ENCODE measurements around the gene HASPIN.
A peak's percentile ranks its signal among the peaks of the same experiment; 100 is the strongest.
"Not testable (repeated sequence)": the region's sequence is repeated elsewhere in the genome, so short reads cannot be mapped to it uniquely, and the experiment has no call there.

Gene HASPIN

DNA sequence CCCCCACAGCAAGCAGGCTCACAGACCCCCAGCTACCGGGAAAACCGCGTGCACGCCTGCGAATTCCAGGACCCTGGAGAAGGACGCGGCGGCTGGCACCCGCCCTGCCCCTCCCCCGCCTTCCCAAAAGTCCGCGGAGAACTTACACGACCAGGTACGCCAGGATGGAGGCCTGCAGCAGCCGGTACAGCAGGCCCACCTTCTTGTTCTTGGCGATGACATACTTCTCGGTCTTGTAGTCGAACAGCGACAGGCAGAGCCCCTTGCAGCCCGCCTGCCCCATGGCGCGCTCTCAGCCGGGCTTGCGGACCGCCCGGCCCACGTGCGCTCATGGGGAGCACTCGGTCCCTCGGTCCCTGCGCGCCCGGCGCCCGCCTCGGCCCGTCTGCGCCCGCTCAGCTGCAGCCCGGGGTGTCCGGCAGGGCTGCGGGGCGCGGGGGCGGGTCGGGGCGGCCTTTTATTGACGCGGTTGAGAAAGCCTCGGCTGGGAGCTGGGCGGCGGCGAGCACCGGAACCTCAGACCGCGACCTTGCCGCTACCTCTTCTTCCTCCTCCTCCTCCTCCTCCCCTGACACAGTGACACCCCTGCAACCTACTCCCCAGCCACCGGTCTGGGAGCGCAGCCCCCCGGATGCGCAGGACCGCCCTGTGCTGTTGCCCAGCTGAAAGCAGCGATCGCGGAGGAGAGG, 27.8 kb upstream of the HASPIN start, which contains the start of gene P2RX5:
Gene P2RX5 (minus strand): TSS at position 433 of the 689 bp plus-strand sequence. CDS start 150 bp downstream, at position 283.
- no peak for DNase-seq (ENCODE audit: low read depth in 2 of 2)

DNA sequence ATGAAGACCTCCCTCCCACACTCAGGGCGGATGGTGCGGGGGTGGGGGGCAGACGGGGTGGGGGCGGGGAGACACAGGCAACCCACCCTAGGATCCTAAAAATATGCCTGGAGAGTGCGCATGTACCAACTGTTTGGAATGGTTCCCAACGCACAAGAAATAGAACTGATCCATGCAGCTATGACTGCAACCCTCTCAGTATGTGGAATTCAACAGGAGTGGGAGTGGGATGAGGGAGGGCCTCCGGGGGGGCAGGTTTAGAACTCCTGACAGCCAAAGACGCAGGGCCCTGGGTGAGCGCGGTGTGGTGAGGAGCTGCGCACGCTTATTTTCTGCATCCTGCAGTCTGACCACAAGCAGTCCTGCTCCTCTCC, 26.6 kb upstream of the HASPIN start:
- no peak for DNase-seq (ENCODE audit: low read depth in 2 of 2)

DNA sequence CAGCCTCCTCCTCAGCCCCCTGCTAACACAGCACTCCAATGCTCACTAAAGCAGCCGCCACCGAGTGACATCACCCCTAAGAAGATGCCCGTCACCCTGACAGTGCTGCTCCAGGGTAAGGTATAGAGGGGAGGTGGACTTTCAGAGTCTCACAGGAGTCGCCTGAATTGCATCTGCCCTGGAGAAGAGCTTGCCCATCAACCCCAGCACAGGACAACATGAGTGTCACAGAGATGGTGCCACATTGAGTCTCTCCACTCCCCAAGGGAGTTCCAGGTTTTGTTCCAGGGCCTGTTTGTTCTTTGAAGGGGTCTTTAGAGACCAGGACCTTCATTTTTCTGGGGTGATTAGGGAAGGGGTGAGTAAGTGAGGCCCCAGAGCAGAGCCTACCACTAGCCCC, 25.6 kb upstream of the HASPIN start:
- DNase-seq (ENCODE audit: low read depth in 2 of 2): no peak

DNA sequence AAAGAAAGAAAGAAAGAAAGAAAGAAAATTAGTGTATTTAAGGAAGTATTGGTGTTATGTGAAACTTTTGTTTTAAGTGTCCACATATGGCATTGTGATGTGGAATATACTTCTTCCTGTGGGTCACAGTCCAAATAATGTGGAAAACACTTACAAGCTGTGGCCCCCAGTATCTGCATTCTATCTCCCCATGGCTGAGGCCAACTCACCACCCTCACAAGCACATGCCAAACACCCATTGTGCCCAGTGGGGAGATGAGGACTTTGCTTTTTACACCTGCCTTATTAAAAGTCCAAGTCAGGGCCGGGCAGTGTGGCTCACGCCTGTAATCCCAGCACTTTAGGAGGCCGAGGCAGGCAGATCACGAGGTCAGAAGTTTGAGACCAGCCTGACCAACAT, 23.8 kb upstream of the HASPIN start:
- DNase-seq (ENCODE audit: low read depth in 2 of 2): no peak

DNA sequence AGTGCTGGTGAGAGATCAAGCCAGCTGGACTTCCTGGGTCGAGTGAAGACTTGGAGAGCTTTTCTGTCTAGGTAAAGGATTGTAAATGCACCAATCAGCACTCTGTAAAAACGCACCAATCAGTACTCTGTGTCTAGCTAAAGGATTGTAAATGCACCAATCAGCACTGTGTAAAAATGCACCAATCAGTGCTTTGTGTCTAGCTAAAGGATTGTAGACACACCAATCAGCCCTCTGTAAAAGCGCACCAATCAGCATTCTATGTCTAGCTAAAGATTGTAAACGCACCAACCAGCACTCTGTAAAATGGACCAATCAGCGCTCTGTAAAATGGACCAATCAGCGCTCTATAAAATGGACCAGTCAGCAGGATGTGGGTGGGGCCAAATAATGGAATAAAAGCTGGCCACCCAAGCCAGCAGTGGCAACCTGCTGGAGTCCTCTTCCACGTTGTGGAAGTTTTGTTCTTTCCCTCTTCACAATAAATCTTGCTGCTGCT, 21.6 kb upstream of the HASPIN start:
- not testable (repeated sequence) for DNase-seq (ENCODE audit: low read depth in 2 of 2)

DNA sequence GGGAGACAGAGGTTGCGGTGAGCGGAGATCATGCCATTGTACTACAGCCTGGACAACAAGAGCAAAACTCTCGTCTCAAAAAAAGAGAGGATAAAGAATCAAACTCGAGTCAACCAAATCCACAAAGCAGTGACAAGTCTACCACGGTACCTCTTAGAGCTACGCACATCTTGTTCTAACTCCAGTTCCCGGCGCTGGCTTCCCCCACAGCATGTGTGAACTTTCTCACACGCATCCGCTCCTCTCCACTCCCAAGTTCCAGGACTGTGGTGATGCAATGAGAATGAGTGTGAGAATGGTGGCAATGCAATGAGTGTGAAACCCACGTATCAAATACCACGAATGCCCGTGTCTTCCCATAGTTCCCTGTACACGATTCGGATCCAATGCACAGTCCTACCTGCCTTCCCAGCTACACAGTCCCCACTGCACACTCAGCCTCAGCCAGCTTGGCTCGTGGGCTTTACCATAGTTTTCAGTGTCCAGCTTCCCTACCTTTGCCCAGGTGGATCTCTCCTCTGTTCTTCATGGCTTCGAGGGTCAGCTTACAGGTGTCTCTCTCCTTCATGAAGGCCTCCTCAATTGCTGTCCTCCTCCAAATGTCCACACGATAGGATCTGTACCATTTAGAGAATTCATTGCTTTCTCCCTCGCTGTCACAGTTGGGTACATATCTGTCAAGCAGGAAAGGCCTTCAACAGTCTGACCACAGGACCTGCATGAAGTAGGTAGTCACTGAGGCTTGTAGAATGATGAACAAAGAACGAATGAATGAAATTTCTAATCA, 18.6 kb upstream of the HASPIN start:
- no peak for DNase-seq (ENCODE audit: low read depth in 2 of 2)

DNA sequence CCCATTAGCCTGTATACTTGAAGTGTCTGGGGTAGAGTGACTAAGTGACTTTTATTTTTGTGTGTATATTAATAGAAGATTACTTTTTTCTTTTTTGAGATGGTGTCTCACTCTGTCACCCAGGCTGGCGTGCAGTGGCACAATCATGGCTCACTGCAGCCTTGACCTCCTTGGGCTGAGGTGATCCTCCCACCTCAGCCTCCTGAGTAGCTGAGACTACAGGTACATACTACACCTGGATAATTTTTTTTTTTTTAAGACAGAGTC, 18.1 kb upstream of the HASPIN start:
- DNase-seq (ENCODE audit: low read depth in 2 of 2): not testable (repeated sequence)

DNA sequence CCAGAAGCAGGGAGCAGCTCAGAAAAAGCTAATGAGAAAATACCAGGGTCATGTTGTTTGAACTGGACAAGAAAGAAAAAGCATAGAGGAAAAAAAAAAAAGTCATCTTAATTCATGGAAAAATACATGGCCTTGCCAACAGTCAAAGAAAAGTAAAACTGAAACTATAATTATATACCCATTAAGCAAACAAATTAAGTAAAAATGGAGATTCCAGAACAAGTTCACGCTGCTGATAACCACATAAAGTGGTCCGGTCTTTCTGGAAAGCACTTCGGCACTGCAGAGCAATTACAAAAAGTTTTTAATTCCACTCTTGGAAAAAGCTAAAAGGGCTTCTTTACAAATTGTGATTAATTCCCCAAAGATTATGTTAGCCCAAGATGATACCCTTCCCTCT, 15.3 kb upstream of the HASPIN start:
- no peak for DNase-seq (ENCODE audit: low read depth in 2 of 2)

DNA sequence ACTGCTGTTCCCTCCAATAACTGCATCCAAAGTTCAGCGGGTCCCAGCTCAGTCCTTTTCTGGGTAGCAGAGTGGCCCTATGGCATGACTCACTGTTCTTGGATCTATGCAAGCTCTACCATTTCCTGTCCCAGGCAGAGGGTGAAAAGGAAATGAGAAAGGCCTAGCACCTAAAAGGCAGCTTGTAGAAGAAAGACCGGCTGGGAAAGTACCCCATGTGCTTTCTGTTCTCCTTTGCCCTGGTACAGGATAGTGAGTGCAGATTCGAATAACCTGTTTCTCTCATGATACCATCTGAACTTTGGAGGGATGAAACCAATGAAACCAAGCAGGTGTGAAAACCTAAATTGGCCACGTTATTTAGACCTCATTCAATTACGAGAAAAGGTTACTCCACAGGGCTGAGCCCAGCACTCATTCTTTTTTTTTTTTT, 12.7 kb upstream of the HASPIN start:
- DNase-seq (ENCODE audit: low read depth in 2 of 2): peak; percentile 28 to 44

DNA sequence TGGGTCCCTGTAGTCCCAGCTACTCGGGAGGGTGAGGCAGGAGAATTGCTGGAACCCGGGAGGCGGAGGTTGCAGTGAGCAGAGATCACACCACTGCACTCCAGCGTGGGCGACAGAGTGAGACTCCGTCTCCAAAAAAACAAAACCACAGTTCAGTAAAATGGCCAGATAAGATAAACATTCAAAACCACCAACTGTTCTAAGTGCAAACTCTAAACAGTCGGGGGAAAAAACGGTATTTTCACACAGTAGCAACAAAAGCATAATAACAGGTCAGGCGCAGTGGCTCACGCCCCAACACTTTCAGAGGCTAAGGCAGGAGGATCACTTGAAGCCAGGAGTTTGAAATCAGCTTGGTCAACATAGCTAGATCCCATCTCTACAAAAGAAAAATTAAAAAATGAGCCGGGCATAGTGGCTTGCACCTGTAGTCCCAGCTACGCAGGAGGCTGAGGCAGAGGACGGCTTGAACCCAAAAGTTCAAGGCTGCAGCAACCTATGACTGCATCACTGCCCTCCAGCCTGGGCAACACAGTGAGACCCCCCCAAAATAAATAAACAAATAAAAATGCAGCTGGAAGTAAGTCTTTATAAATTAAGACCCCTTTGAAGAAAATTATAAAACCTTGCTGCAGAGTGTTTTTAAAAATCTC, 10.8 kb upstream of the HASPIN start:
- no peak for DNase-seq (ENCODE audit: low read depth in 2 of 2)

DNA sequence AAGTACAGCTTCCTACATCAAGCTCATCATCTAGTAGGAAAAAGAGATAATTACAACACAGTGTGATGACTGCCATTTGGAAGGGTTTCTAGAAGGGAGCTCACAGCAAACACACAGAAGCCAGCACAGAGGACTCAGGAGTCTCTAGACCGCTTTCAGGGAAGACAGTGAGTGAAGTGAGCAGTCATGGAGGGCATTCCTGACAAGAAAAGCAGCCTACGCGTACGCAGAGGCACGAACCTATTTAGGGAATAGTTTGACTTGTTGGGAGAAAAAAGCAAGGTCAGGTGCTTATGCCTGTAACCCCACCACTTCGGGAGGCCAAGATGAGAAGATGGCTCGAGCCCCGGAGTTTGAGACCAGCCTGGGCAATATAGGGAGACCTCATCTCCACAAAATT, 8.4 kb upstream of the HASPIN start:
- no peak for DNase-seq (ENCODE audit: low read depth in 2 of 2)

DNA sequence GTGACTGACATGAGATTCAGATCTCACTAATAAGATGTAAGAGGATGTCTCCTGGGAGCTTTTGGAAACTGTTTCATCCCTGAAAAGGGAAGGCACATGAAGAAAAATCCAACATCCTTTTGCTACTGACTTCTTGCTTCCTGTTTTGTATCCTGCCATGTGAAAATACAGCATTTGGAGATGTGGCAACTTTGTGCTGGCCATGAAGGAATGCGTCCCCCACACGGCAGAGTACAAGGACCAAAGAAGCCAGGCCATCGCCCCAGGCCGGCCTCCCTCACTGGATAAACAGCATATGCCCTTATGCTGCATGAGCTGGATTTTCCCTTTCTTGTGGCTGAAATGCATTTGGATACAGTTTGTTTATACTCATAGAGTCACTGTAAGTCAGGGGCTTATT, 5.5 kb upstream of the HASPIN start:
- DNase-seq (ENCODE audit: low read depth in 2 of 2): no peak

DNA sequence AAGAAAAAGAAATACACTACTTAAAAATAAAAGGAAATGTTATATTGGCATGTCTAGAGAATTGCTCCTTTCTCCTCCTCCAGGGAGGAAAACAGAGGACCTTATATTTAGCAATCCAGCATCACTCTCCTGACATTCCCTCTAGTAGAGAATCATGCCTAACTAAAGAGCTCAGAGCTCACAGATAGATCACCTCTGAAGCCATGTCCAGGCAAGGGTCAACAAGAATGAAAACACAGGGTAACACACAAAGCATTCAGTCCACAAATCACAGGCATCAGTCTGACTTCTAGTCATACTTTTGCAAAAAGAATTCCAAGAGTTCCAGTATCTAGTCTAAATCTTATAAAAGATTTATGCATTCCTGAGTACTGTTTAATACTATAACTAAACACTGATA, 4.4 kb upstream of the HASPIN start:
- DNase-seq (ENCODE audit: low read depth in 2 of 2): no peak

DNA sequence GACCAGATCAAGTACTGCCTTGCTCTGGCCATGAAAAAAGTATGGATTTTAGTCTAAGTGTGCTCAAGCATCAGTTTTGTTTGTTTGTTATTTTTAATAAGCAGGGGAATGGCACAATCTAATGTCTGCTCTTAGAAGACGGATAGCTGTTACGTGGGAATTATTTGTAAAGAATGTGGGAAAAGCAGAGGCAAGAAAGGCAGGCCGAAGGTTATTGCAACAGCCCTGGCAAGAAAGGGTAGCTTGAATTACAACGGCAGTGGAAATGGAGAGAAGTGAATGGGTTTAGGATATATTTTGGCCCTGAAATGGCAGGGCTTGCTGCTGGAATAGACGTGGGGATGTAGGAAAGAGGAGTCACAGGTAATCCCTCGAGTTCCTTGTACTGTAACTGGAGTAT, 987 bp upstream of the HASPIN start:
- no peak for DNase-seq (ENCODE audit: low read depth in 2 of 2)

DNA sequence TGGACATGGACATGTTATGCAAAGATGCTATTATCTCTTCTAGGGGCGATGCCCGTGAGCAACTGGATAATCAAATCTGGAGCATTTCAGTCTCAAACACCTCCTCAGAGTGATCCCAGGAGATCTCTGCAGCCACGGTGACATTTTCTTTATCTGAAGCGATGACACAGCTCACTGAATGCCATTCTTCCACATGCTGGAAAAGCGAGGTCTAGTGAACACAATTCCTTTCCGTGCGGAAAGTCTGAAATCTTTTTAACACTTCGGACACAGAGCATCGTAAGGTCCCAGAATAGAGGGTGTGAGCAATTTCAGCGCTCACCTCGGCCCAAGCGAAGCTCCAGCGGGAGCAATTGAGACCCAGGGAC, 531 bp upstream of the HASPIN start:
- no peak for DNase-seq (ENCODE audit: low read depth in 2 of 2)

DNA sequence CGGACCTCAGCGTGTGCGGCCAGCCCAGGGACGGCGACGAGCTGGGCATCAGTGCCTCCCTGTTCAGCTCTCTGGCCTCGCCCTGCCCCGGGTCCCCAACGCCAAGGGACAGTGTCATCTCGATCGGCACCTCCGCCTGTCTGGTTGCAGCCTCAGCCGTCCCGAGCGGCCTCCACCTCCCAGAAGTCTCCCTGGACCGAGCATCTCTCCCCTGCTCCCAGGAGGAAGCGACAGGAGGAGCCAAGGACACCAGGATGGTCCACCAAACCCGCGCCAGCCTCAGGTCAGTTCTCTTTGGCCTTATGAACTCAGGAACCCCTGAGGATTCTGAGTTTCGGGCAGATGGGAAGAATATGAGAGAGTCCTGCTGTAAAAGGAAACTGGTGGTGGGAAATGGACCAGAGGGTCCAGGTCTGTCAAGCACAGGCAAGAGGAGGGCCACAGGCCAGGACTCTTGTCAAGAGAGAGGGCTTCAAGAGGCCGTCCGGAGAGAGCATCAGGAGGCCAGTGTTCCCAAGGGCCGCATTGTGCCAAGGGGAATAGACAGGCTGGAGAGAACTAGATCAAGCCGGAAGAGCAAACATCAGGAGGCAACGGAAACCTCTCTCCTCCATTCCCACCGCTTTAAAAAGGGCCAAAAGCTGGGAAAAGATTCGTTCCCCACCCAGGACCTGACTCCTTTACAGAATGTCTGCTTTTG, 825 bp downstream of the HASPIN start:
- DNase-seq (ENCODE audit: low read depth in 2 of 2): no peak

DNA sequence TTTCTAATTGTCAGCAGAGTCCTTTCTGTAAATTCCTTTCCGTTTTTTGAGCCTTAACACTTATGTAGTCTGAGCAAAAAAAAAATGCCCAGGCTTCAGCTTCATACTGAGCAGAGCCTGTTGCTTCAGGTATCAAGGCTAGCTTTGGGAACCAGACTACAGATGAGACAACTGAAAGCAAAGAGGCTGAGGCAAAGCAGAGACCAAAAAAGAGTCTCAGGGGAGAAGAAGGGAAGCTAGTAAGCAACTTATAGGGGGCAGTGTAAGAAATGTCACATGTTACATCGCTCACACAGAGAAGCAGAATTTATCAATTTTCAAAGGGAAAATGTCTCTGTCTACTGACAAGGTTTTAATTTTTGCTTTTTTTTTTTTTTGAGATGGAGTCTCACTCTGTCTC, 3.3 kb downstream of the HASPIN start:
- DNase-seq (ENCODE audit: low read depth in 2 of 2): no peak

DNA sequence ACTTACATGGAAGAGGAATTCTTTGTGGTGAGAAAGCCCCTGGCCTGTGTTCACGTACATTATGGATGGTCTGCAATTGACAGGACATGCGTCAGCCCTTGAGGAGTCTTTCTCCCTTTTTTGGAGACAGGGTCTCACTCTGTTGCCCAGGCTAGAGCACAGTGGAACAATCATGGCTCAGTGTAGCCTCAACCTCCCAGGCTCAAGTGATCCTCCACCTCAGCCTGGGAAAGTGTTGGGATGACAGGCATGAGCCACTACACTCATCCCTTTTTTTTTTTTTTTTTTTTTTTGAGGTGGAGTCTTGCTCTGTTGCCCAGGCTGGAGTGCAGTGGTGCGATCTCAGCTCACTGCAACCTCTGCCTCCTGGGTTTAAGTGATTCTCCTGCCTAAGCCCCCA, 4.4 kb downstream of the HASPIN start:
- not testable (repeated sequence) for DNase-seq (ENCODE audit: low read depth in 2 of 2)

DNA sequence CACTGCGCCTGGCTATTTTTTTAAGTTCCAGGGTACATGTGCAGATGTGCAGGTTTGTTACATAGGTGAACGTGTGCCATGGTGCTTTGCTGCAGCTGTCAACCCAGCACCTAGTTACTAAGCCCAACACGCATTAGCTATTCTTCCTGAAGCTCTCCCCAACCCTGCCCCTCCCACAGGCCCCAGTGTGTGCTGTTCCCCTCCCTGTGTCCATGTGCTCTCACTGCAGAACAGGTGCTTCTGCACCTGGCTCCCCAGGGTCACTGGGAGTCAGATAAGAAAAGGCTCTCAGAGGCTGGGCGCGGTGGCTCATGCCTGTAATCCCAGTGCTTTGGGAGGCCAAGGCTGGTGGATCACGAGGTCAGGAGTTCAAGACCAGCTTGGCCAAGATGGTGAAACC, 6.2 kb downstream of the HASPIN start:
- DNase-seq (ENCODE audit: low read depth in 2 of 2): no peak

DNA sequence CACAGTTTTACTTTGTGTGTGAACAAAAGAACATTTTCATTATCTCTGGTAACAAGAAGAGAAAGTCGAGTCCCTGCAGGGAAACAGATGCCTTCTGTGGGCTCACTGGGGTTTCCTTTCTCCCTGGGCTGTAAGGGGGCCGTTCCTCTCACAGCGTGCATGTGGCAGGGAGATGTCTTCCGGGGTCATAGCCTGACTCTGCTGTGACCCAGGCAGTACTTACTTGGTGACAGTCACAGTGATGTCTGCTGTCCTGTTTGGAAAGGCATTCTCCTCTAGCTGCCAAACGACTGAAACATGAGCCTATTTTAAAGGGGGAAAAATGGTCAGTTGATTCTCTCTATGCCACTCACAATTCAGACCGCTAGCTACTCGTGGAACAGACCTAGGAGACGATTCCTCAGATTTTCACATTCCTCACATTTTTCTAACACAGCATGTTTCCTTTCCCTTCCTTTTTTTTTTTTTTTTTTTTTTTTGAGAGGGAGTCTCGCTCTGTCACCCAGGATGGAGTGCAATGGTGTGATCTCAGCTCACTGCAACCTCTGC, 7.3 kb downstream of the HASPIN start:
- DNase-seq (ENCODE audit: low read depth in 2 of 2): no peak

DNA sequence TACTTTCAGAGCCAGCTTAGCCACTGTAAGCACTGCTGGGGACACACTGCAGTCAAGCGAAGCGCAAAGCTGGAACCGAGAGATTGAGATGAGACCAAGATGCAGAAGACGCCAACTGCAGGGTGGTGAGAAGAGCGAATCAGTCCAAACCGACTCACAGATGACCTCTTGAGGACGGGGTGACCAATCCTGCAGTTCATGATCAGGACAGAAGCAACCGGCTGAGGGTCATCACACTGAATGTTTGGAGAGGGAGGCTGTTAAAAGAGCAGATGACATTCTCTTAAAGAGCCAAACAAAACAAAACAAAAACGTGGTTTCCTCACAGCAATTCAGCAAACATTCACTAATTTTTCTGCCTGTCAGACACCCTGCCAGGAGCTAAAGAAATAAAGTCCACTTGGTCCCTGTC, 8.5 kb downstream of the HASPIN start:
- no peak for DNase-seq (ENCODE audit: low read depth in 2 of 2)

DNA sequence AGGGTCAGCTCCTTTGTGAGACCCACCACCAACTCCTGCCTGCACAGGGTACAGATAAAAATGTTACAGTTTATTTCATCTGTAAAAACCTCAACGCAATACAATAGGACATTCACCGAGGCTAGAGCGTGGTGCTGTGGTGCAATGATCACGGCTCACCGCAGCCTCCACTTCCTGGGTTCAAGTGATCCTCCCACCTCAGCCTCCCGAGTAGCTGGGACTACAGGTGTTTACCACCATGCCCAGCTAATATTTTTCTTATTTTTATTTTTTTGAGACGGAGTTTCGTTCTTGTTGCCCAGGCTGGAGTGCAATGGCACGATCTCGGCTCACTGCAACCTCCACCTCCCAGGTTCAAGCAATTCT, 11.2 kb downstream of the HASPIN start:
- not testable (repeated sequence) for DNase-seq (ENCODE audit: low read depth in 2 of 2)

Data from stimulated activated CD4-positive, alpha-beta T cell treated with anti-CD3 and anti-CD28 coated beads, Interleukin-1b, Interleukin-23, amount 100 ng/mL, for 1 hour (primary cell).